Cardiac fibroblast (primary cell): ENCODE data around the gene NHS.
"Not testable (repeated sequence)": the region's sequence is repeated elsewhere in the genome, so short reads cannot be mapped to it uniquely, and the experiment has no call there.

ENCODE experiments used
- DNase-seq, 2 donors: peaks; one replicate each; pipeline versions ENCODE4 v3.0.0 to v3.0.0-alpha.2; 2010; ENCODE audit warnings: low read depth in 2 of 2
- H3K4me3 ChIP-seq, 2 donors: replicated peaks in 1 of 2; 1 replicate in 1 of 2; 2 replicates in 1 of 2; pipeline ENCODE4 v1.5.1; 2011; ENCODE audit warnings: low read depth in 2 of 2, low read length in 2 of 2, mild to moderate bottlenecking in 2 of 2, moderate library complexity in 1 of 2
- CTCF ChIP-seq: IDR thresholded peaks from one replicate; pipeline ENCODE4 v1.5.1; 2011; ENCODE audit warnings: low read depth, mild to moderate bottlenecking, low read length, inconsistent platforms

Gene NHS

GRCh38 chrX:17441965-17442364, 67.0 kb downstream of the NHS start:
- TF ChIP-seq CTCF: no peak
- no peak overlapping the region for H3K4me3 ChIP-seq
- DNase-seq: peak in 1 of 2 donors; percentile 59

DNA sequence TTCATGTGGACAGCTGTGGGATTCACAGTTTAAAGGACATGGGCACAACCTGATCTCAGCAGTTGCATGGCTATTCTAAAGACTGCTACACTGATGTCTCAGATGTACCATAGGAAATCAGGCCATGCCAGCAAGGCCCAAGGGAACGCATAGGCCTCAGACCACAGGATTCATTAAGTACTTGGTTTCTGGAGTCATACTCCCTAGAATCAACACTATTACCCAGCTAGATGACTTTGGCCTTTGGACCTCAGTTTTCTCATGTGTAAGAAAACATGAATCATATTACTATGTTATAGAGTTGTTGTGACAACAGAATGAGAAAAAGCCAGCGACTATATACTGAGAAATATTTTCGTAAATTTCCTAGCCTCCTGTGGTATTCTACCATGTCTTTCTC, 67.9 kb downstream of the NHS start:
- DNase-seq: peak in 1 of 2 donors; percentile 74
- no peak overlapping the region for H3K4me3 ChIP-seq
- TF ChIP-seq CTCF: no peak

DNA sequence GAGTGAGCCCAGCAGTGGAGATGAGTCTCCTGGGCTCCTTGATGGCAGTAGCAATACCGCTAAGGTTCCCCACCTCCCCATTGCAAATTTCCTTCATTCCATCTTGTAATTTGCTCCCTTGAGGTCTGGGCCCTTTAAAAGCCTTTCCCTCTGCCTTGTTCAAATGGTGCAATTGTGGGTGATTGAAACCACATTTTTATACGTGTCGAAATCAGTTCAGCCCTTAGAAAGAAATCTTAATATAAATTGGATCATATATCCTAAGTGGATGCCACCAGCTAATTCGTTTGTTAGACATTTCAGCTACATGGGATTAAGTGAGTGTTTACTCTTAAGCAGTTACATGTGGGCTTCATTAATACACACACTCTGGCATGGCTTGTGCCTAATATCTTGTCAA, 68.6 kb downstream of the NHS start:
- TF ChIP-seq CTCF: no peak
- no peak for DNase-seq
- no peak overlapping the region for H3K4me3 ChIP-seq

DNA sequence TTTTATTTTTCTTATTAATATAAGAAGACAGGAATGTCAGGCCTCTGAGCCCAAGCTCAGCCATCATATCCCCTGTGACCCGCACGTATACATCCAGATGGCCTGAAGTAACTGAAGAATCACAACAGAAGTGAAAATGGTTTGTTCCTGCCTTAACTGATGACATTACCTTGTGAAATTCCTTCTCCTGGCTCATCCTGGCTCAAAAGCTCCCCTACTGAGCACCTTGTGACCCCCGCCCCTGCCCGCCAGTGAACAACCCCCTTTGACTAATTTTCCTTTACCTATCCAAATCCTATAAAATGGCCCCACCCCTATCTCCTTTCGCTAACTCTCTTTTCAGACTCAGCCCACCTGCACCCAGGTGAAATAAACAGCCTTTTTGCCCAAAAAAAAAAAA, 71.3 kb downstream of the NHS start:
- not testable (repeated sequence) for H3K4me3 ChIP-seq, DNase-seq

GRCh38 chrX:17448188-17448587, 73.2 kb downstream of the NHS start:
- H3K4me3 ChIP-seq: no peak overlapping the region
- no peak for TF ChIP-seq CTCF

GRCh38 chrX:17449866-17450265, 74.9 kb downstream of the NHS start:
- no peak overlapping the region for H3K4me3 ChIP-seq
- no peak for DNase-seq
- no peak for TF ChIP-seq CTCF

More at GRCh38 chrX:17448188-17448587, 73.2 kb downstream of the NHS start:
- DNase-seq: no peak

GRCh38 chrX:17453788-17454187, 78.8 kb downstream of the NHS start:
- no peak for TF ChIP-seq CTCF
- no peak overlapping the region for H3K4me3 ChIP-seq
- DNase-seq: no peak
